Neutrophil (primary cell): Measurements from ENCODE around the gene PC.
"Not testable (repeated sequence)": the region's sequence is repeated elsewhere in the genome, so short reads cannot be mapped to it uniquely, and the experiment has no call there.

ENCODE experiments used
- H3K27ac ChIP-seq: fragments of 200-600 bp; sonication (generic); 2 replicates; pipeline ENCODE4 v1.5.1; 2016; ENCODE audit warnings: mild to moderate bottlenecking, moderate library complexity
- H3K27me3 ChIP-seq: fragments of 200-600 bp; sonication (generic); 2 replicates; pipeline ENCODE4 v1.6.0; 2016; ENCODE audit warnings: mild to moderate bottlenecking
- H3K36me3 ChIP-seq: fragments of 200-600 bp; sonication (generic); 2 replicates; pipeline ENCODE4 v1.5.1; 2017
- H3K4me1 ChIP-seq, 2 experiments: fragments of 200-600 bp in 1 of 2; sonication (generic) in 1 of 2; 1 replicate in 1 of 2; 2 replicates in 1 of 2; pipeline versions ENCODE4 v1.5.1 to v1.6.1; 2013 to 2016; ENCODE audit warnings: low read depth in 1 of 2, low read length in 1 of 2, mild to moderate bottlenecking in 1 of 2, moderate library complexity in 1 of 2; ENCODE audit not compliant: control insufficient read depth in 1 of 2, insufficient read depth in 1 of 2
- H3K4me3 ChIP-seq, 2 experiments: fragments of 200-600 bp in 1 of 2; sonication (generic) in 1 of 2; 1 replicate in 1 of 2; 2 replicates in 1 of 2; pipeline ENCODE4 v1.5.1; 2013 to 2016; ENCODE audit warnings: low read depth in 1 of 2, low read length in 1 of 2, mild to moderate bottlenecking in 1 of 2, moderate library complexity in 1 of 2
- H3K9me3 ChIP-seq: fragments of 200-600 bp; sonication (generic); 2 replicates; pipeline ENCODE4 v1.5.1; 2016
- TF ChIP-seq, protein P1 (sequence below): fragments of 200-600 bp; sonication (generic); IDR thresholded peaks from 2 replicates; pipeline ENCODE4 v1.5.1; 2016; ENCODE audit warnings: antibody characterized with exemption

The PC gene

DNA sequence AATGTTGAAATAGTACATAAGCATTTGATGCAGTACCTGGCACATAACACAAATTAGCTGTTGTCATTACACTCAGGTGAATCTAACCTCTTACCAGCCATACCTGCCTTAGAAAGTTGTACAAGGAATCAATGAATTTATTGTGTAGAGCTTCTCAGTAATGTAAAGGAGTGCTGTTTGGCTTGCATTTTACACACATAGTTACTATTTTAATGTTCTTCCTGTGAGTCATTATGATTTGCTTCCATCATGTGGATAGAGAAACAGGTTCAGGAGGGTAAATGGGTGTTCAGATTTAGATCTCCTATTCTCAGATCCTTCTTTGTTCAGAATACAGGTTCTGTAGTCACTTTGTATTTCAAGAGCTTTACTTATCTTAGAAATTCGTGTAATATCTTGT lies 142.5 kb downstream of the PC start:
- Histone ChIP-seq H3K27me3 (no peaks in the 10 kb centered on the region), H3K9me3 (no peaks in the 10 kb centered on the region), H3K4me1 (no peaks in the 10 kb centered on the region), H3K4me3 (no peak overlapping the region), H3K27ac (no peak overlapping the region), H3K36me3 (no peaks in the 10 kb centered on the region)
- TF ChIP-seq, protein P1, sequence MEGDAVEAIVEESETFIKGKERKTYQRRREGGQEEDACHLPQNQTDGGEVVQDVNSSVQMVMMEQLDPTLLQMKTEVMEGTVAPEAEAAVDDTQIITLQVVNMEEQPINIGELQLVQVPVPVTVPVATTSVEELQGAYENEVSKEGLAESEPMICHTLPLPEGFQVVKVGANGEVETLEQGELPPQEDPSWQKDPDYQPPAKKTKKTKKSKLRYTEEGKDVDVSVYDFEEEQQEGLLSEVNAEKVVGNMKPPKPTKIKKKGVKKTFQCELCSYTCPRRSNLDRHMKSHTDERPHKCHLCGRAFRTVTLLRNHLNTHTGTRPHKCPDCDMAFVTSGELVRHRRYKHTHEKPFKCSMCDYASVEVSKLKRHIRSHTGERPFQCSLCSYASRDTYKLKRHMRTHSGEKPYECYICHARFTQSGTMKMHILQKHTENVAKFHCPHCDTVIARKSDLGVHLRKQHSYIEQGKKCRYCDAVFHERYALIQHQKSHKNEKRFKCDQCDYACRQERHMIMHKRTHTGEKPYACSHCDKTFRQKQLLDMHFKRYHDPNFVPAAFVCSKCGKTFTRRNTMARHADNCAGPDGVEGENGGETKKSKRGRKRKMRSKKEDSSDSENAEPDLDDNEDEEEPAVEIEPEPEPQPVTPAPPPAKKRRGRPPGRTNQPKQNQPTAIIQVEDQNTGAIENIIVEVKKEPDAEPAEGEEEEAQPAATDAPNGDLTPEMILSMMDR, result no peak

GRCh38 chr11:66814678-66815077 lies 143.5 kb downstream of the PC start:
- no peaks in the 10 kb centered on the region for H3K36me3 ChIP-seq
- no peak overlapping the region for H3K4me3 ChIP-seq
- no peaks in the 10 kb centered on the region for H3K4me1 ChIP-seq
- no peaks in the 10 kb centered on the region for H3K27me3 ChIP-seq
- no peak overlapping the region for H3K27ac ChIP-seq
- TF ChIP-seq, protein P1, result no peak
- H3K9me3 ChIP-seq, result no peaks in the 10 kb centered on the region

DNA sequence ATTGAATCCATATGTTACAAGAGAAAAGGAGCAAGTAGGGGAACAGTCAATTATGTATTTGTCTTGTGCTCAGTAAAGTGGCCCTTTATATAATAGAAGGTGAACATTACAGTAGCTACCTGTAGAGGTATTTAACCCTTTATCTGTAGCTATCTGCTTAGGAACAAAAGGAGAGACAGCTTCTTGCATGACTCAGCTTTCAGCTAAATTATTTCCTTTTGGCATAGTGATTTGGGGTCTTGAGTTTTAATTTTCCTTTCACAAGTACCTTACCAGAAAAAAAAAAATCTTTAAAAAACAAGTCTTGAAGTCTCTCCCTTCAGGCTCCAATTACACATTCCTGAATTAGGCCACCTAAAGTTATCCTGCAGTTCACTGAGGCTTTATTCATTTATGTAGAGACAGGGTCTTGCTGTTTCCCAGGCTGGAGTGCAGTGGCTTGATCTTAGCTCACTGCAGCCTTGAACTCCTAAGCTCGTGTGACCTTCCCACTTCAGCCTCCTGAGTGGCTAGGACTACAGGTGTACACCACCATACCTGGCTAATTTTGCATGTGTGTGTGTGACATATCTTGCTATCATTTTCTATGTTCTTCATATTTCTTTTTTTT lies 147.5 kb downstream of the PC start:
- Histone ChIP-seq H3K4me3 (no peak overlapping the region), H3K4me1 (no peaks in the 10 kb centered on the region), H3K36me3 (no peaks in the 10 kb centered on the region), H3K27me3 (no peaks in the 10 kb centered on the region), H3K27ac (no peak overlapping the region), H3K9me3 (no peaks in the 10 kb centered on the region)
- TF ChIP-seq, protein P1, result no peak

DNA sequence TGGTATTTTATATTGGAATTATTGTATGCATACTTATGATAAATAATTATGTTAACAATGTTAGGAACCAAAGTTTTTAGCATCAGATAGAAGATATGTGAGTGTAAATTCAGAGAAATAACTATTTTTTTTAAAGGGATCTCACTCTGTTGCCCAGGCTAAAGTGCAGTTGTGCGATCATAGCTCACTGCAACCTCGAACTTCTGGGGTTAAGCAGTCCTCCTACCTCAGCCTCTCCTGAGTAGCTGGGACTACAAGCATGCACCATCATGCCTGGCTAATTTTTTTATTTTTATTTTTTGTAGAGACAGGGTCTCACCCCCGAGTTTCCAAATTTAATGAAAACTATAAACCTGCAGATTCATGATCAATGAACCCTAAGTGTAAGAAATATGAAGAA lies 148.6 kb downstream of the PC start:
- Histone ChIP-seq H3K9me3 (no peaks in the 10 kb centered on the region), H3K4me1 (no peaks in the 10 kb centered on the region), H3K27ac (no peak overlapping the region), H3K36me3 (no peaks in the 10 kb centered on the region), H3K27me3 (no peaks in the 10 kb centered on the region), H3K4me3 (no peak overlapping the region)
- TF ChIP-seq, protein P1, result no peak

- Histone ChIP-seq H3K4me1 (no peaks in the 10 kb centered on the region), H3K27ac (no peak overlapping the region), H3K27me3 (no peaks in the 10 kb centered on the region), H3K4me3 (no peak overlapping the region), H3K36me3 (no peaks in the 10 kb centered on the region), H3K9me3 (no peaks in the 10 kb centered on the region)
- TF ChIP-seq, protein P1, result no peak
Measured at GRCh38 chr11:66800720-66801428, 157.3 kb downstream of the PC start.

- H3K36me3 ChIP-seq, H3K9me3 ChIP-seq, H3K4me1 ChIP-seq, H3K27ac ChIP-seq, H3K4me3 ChIP-seq, H3K27me3 ChIP-seq: not testable (repeated sequence)
Measured at GRCh38 chr11:66799815-66800214, 158.4 kb downstream of the PC start.
